NCI-H1436 treated with DMSO at 0.1 percent for 48 hours (cell line): Measurements from ENCODE around the gene CLCN1.
"Not testable (repeated sequence)": the region's sequence is repeated elsewhere in the genome, so short reads cannot be mapped to it uniquely, and the experiment has no call there.

Experiments
- DNase-seq: peaks from one replicate; lab custom pipeline; 2025; lab: John Stamatoyannopoulos, UW

Gene CLCN1

DNA sequence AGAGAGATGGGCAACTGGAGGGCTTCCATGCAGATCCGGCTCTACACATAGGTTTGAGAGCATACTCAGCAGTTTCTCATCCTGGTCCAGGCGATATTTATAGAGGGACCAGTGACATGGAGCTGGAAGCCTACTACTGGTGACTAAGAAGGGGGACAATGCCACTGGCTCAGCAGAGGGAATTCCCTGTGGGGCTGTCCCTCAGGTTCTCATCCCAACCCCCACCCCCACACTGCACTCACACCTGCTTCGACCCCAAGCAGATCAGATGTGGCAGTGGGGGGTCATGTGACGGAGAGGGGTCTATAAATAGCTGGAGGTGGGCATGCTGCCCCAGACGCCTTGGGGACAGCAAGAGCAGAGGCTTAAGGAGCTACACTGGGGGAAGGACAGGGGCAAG lies at the start of gene CLCN1:
TSS of gene CLCN1 (plus strand) at position 336 of the 400 bp plus-strand sequence. CDS start 102 bp downstream, outside the sequence.
- no peak for DNase-seq

- DNase-seq, result no peak
These were observed 46.7 kb upstream of the CLCN1 start for GRCh38 chr7:143269251-143269650.

GRCh38 chr7:143271240-143271639 lies 44.7 kb upstream of the CLCN1 start:
- no peak for DNase-seq

DNA sequence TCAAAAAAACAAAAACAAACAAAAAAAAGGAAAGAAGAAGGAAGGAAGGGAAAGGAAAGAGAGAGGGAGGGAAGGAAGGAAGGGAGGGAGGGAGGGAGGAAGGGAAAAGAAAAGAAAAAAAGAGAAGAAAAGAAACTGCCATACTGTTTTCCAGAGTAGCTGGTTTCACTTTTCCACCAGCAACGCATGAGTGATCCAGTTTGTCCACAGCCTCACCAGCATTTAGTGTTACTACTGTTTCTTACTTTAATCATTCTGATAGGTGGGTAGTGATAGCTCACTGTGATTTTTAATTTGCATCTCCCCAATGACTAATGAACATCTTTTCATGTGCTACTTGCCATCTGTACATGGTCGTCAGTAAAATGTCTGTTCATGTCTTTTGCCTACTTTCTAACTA lies 43.0 kb upstream of the CLCN1 start:
- no peak for DNase-seq

GRCh38 chr7:143279186-143280098 lies 36.5 kb upstream of the CLCN1 start:
- no peak for DNase-seq

DNA sequence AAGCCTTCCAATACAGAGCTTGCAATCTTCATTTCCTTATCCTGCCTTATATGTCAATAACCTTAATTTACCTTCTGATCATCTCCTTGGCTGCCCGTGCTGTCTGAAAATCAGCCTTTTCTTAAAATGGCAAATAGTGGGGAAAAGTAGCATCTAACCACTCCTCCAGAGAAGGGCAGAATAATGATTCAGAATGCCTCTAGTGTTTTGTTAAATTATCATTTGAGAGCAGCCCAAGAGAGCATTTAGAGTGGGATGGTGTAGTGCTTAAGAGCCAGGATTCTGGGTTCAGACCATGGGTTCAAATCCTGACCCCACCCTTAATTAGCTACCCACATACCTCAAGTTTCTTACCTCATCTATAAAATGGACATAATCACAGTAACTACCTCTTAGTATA lies 35.8 kb upstream of the CLCN1 start:
- no peak for DNase-seq

GRCh38 chr7:143280566-143280965 lies 35.3 kb upstream of the CLCN1 start:
- no peak for DNase-seq

GRCh38 chr7:143281529-143281928 lies 34.4 kb upstream of the CLCN1 start:
- DNase-seq, result no peak

- no peak for DNase-seq
These were observed 33.8 kb upstream of the CLCN1 start for GRCh38 chr7:143282124-143282523.

DNA sequence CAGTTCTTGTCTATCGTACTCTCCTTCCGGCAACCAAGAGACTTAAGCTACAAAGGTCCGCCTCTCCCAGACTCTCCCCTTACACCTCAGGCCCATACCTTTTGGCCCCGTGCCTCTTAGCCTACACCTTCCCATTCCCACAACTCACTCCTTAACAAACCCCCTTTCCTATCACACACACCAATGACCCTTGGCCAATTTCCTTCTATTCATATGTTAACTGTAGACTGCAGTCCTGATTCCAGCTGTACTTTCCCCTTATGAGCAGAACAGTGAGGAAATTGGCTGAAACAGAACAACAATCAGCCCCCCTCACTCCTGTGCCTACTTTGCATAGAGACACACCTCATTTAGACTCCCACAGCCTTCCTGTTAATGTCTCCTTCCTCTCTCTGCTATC lies 32.5 kb upstream of the CLCN1 start:
- DNase-seq, result no peak

- DNase-seq, result peak; percentile 49
These were observed 31.1 kb upstream of the CLCN1 start, which contains the start of gene TMEM139 for GRCh38 chr7:143284591-143285469. Gene TMEM139 (plus strand): TSS chr7:143284958. CDS start chr7:143285958, 1,000 bp downstream.

GRCh38 chr7:143285470-143285778 lies 30.5 kb upstream of the CLCN1 start:
- DNase-seq, result no peak

GRCh38 chr7:143285806-143286521 lies 29.9 kb upstream of the CLCN1 start:
- DNase-seq, result no peak

GRCh38 chr7:143286522-143286890 lies 29.4 kb upstream of the CLCN1 start:
- DNase-seq, result no peak

GRCh38 chr7:143287339-143287934 lies 28.5 kb upstream of the CLCN1 start:
- no peak for DNase-seq

DNA sequence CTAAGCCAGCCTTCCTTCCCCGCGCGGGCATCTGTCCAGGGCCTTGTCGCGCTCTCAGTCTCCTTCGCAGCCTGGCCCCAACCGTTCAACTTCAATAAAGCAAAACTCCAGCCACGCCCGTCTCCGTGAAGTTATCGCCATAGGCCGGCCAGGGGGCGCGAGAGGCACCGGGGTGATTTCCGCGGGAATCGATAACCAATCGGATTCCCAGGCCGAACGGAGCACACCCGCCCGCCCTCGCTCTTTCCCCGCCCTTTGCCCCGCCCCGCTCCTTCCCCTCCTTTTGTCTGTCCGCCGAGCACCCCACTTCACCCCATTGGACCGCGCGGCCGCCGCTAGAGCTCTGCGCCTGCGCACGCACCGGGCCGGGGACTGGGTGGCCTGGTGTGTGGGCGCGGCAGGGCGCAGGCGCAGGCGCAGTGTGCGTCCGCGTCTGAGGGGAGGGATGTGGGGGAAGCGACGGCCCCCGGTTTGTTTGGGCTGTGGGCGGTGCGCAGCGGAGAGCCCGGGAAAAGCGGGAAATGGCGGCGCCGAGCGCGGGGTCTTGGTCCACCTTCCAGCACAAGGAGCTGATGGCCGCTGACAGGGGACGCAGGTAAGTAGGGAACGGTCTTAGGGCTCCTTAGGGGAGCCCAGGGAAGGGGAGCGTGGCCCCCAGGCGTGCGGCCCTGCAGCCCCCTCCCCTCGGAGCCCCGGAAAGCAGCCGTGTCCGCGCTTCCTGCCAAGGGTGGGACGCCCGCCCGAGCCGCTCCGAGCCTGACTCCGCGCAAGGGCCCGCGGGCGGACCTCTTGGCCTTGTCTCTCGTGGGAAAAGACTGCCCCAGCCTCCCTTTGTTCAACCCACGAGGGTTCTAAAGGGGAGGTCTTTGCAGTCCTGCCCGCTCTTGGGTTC lies 27.7 kb upstream of the CLCN1 start, which contains the start of gene CASP2:
TSS of gene CASP2 (plus strand) at position 417 of the 892 bp plus-strand sequence. CDS start at position 522, 105 bp downstream.
- peak; percentile 74 for DNase-seq

GRCh38 chr7:143288836-143289235 lies 27.1 kb upstream of the CLCN1 start:
- DNase-seq, result no peak

DNA sequence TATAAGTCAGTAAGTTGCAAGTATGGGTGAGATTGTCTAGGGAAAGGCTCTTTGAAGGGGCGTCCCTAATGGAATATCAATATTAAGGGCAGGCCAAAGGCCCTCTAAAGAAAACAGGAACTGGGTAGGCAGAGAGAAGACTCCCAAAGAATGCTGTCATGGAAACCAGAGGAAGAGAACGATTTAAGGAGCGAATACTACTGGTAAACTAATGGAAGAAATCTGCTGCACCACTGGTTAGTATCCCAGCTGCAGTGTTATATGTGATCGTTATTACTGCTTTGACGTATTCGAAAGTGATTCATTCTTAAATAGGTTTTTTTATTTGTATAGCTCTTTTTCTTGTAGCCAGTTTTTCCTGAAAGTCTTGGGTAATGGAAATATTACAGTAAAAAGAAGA lies 26.5 kb upstream of the CLCN1 start:
- no peak for DNase-seq

- not testable (repeated sequence) for DNase-seq
These were observed 26.0 kb upstream of the CLCN1 start for GRCh38 chr7:143289888-143290287.

- no peak for DNase-seq
These were observed 25.6 kb upstream of the CLCN1 start for GRCh38 chr7:143290293-143290692.

- DNase-seq, result no peak
These were observed 23.0 kb upstream of the CLCN1 start for GRCh38 chr7:143292876-143293275.
